Hematopoietic multipotent progenitor cell treated with erythropoietin and hydrocortisone succinate and interleukin-3 and kit ligand, for 8 days (in vitro differentiated cells): ENCODE results near the gene CNNM4.
"Not testable (repeated sequence)": the region's sequence is repeated elsewhere in the genome, so short reads cannot be mapped to it uniquely, and the experiment has no call there.

Source experiments
- DNase-seq: peaks from one replicate; pipeline ENCODE4 v3.0.0-alpha.2; 2015

Gene CNNM4

GRCh38 chr2:96795076-96795475, 34.4 kb downstream of the CNNM4 start:
- DNase-seq = no peak

- DNase-seq = not testable (repeated sequence)
These were observed 35.8 kb downstream of the CNNM4 start for GRCh38 chr2:96796497-96796896.

GRCh38 chr2:96797066-96797625, 36.4 kb downstream of the CNNM4 start:
- DNase-seq = no peak

- DNase-seq = no peak
These were observed 38.3 kb downstream of the CNNM4 start for GRCh38 chr2:96798733-96799622.

- no peak for DNase-seq
These were observed 38.9 kb downstream of the CNNM4 start for GRCh38 chr2:96799623-96799935.

GRCh38 chr2:96800061-96801004, 39.6 kb downstream of the CNNM4 start:
- no peak for DNase-seq

- peak; percentile 62 for DNase-seq
These were observed 40.5 kb downstream of the CNNM4 start for GRCh38 chr2:96801005-96801785.

- DNase-seq = no peak
These were observed 41.3 kb downstream of the CNNM4 start for GRCh38 chr2:96801786-96802595.

- no peak for DNase-seq
These were observed 42.0 kb downstream of the CNNM4 start for GRCh38 chr2:96802721-96803120.

GRCh38 chr2:96804986-96805385, 44.3 kb downstream of the CNNM4 start:
- no peak for DNase-seq

- not testable (repeated sequence) for DNase-seq
These were observed 45.2 kb downstream of the CNNM4 start for GRCh38 chr2:96805946-96806345.

- no peak for DNase-seq
These were observed 45.9 kb downstream of the CNNM4 start for GRCh38 chr2:96806468-96807126.

GRCh38 chr2:96807127-96807471, 46.4 kb downstream of the CNNM4 start:
- DNase-seq = no peak

GRCh38 chr2:96808176-96808837, 47.6 kb downstream of the CNNM4 start:
- no peak for DNase-seq

GRCh38 chr2:96809216-96809882, 48.6 kb downstream of the CNNM4 start:
- DNase-seq = no peak

- peak; percentile 59 for DNase-seq
These were observed 49.5 kb downstream of the CNNM4 start for GRCh38 chr2:96809951-96810782.

GRCh38 chr2:96810783-96811192, 50.1 kb downstream of the CNNM4 start:
- DNase-seq = no peak

GRCh38 chr2:96811917-96812316, 51.2 kb downstream of the CNNM4 start:
- DNase-seq = no peak

GRCh38 chr2:96813656-96814055, 53.0 kb downstream of the CNNM4 start:
- DNase-seq = no peak
